GM12865 (cell line): ENCODE measurements around the gene SPTBN5.

Source experiments
- DNase-seq: peaks from one replicate; pipeline ENCODE4 v3.0.0; 2010; ENCODE audit warnings: low read depth
- H3K4me3 ChIP-seq: 2 replicates; pipeline ENCODE4 v1.5.1; 2011; ENCODE audit warnings: mild to moderate bottlenecking, low read depth, low read length, control low read depth
- TF ChIP-seq, protein P1 (sequence below): IDR thresholded peaks from 2 replicates; pipeline ENCODE4 v1.5.1; 2011; ENCODE audit warnings: low read length, control low read depth, low read depth, inconsistent platforms; ENCODE audit not compliant: insufficient read depth; ENCODE audit errors: missing control alignments

SPTBN5 gene

DNA sequence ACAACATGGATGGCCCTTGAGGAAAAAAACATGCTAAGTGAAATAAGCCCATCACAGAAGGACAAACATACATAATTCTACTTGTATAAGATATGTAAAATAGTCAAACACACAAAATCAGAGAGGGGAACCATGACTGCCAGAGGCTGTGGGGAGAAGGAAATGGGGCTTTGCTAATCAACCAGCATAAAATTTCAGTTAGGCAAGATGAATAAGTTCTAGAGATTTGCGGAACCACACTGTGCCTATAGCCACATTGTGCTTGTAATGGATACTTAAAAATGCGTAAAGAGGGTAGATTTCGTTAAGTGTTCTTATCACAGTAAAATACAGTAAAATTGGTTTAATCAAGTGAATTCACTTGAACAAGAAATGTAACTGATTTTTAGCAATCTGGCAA, 33.7 kb upstream of the SPTBN5 start:
- TF ChIP-seq, protein P1, sequence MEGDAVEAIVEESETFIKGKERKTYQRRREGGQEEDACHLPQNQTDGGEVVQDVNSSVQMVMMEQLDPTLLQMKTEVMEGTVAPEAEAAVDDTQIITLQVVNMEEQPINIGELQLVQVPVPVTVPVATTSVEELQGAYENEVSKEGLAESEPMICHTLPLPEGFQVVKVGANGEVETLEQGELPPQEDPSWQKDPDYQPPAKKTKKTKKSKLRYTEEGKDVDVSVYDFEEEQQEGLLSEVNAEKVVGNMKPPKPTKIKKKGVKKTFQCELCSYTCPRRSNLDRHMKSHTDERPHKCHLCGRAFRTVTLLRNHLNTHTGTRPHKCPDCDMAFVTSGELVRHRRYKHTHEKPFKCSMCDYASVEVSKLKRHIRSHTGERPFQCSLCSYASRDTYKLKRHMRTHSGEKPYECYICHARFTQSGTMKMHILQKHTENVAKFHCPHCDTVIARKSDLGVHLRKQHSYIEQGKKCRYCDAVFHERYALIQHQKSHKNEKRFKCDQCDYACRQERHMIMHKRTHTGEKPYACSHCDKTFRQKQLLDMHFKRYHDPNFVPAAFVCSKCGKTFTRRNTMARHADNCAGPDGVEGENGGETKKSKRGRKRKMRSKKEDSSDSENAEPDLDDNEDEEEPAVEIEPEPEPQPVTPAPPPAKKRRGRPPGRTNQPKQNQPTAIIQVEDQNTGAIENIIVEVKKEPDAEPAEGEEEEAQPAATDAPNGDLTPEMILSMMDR, result no peak
- no peak for DNase-seq
- no peak overlapping the region for H3K4me3 ChIP-seq

- H3K4me3 ChIP-seq, result no peak overlapping the region
- TF ChIP-seq, protein P1, result no peak
- no peak for DNase-seq
Measured at GRCh38 chr15:41926185-41927056, 32.6 kb upstream of the SPTBN5 start.

DNA sequence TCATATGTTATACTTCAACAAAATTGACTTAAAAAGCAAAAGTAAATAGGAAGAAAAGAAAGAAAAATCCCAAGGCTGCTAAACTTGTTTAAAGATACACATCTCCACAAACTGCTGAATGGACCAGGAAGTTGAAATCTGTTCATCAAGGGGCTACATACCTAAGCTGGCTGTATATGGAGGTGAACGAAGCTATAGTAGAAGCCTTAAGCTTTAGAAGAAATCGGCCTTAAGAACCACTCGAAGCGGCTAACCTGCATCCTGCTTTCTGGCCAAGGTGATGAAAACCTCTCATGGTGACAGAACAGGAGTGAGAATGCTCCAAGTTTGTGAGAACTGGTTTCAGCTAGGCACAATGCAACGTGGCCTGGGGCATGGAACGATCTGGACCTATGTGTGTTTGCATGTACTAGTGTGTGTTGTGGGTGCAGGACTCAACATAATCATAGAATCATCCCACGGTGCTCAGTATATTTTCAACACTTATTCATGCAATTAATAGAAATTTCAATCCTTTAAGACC, 31.3 kb upstream of the SPTBN5 start:
- H3K4me3 ChIP-seq, result no peak overlapping the region
- TF ChIP-seq, protein P1, result no peak
- DNase-seq, result no peak

GRCh38 chr15:41923401-41923997, 29.6 kb upstream of the SPTBN5 start:
- no peak overlapping the region for H3K4me3 ChIP-seq
- DNase-seq, result no peak
- TF ChIP-seq, protein P1, result no peak

DNA sequence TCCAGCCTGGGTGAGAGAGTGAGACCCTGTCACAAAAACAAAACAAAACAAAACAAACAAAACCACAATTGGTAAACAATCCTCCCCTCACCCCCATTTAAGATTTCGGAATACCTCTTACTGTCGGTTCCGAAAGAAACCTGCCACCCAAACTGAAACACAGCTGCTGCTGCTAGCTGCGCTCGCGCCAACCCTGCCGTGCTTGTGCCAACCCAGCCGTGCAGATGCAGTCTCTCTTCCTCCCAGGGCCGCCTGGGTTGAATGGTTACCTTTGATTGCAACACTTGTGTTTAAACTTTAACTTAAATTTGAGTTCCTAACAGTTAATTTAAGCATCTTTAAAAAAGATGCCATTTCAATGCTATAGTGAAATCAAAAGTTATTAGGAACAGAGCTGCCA, 28.5 kb upstream of the SPTBN5 start:
- no peak for DNase-seq
- TF ChIP-seq, protein P1, result no peak
- no peak overlapping the region for H3K4me3 ChIP-seq

DNA sequence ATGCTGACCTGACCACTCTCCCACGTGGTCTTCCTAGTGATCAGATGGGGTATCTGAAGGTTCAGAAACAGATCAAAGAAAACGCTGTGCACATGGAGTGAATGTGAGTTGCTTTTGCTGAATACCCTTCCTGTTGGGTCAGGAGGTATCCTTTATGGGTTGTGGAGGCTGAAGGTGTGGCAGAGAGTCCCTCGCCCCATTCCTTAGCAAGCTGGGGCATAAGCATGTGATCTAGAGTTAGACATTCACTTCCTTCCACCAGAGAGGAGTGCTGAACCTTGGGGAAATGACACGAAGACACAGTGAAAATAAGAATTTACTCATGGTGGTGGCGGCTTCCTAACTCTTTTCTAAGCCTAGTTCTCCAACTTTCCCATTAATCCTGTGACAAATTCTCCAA, 27.8 kb upstream of the SPTBN5 start:
- DNase-seq, result no peak
- TF ChIP-seq, protein P1, result no peak
- H3K4me3 ChIP-seq, result no peak overlapping the region
